Immature natural killer cell (primary cell): Measurements from ENCODE around the gene TRAPPC6A. TPM values are rescaled to one million over a fixed set of nuclear protein-coding genes. Genes with fewer than 3 reads are reported as not detected.

Source experiments
- DNase-seq, 3 donors: peaks; one replicate each; pipeline ENCODE4 v3.0.0; 2022; ENCODE audit warnings: mixed read lengths in 1 of 3
- H3K27ac Mint-ChIP-seq, 6 donors: one replicate each; pipeline ENCODE4 v1.8.0; 2020; ENCODE audit warnings: mixed read lengths in 6 of 6, mild to moderate bottlenecking in 5 of 6, inconsistent platforms in 4 of 6, moderate library complexity in 3 of 6
- H3K27me3 Mint-ChIP-seq, 3 donors: one replicate each; pipeline ENCODE4 v1.8.0; 2020 to 2021; ENCODE audit warnings: low read depth in 3 of 3, mild to moderate bottlenecking in 3 of 3, mixed read lengths in 3 of 3, moderate library complexity in 3 of 3, inconsistent platforms in 1 of 3
- H3K36me3 Mint-ChIP-seq, 3 donors: one replicate each; pipeline ENCODE4 v1.8.0; 2020; ENCODE audit warnings: mixed read lengths in 3 of 3, inconsistent platforms in 2 of 3, mild to moderate bottlenecking in 2 of 3
- H3K4me1 Mint-ChIP-seq, 2 donors: one replicate each; pipeline ENCODE4 v1.8.0; 2020; ENCODE audit warnings: inconsistent platforms in 2 of 2, mild to moderate bottlenecking in 2 of 2, mixed read lengths in 2 of 2, moderate library complexity in 1 of 2
- H3K4me3 Mint-ChIP-seq, 5 donors: one replicate each; pipeline ENCODE4 v1.8.0; 2020; ENCODE audit warnings: mild to moderate bottlenecking in 5 of 5, mixed read lengths in 5 of 5, inconsistent platforms in 3 of 5, moderate library complexity in 3 of 5
- H3K9me3 Mint-ChIP-seq, 6 donors: one replicate each; pipeline ENCODE4 v1.8.0; 2020; ENCODE audit warnings: mild to moderate bottlenecking in 6 of 6, mixed read lengths in 6 of 6, inconsistent platforms in 4 of 6, moderate library complexity in 3 of 6
- polyA plus RNA-seq, 3 donors: library from polyadenylated mRNA; unstranded; fragments of 300-500 nt; fragmentation: Illumina TruSeq; gene quantifications; one replicate each; pipeline ENCODE4 v1.2.3, GENCODE V29; 2021

The TRAPPC6A gene
- polyA plus RNA-seq, 3 donors from 2014 or later = 132 to 193 (median 166) TPM

DNA sequence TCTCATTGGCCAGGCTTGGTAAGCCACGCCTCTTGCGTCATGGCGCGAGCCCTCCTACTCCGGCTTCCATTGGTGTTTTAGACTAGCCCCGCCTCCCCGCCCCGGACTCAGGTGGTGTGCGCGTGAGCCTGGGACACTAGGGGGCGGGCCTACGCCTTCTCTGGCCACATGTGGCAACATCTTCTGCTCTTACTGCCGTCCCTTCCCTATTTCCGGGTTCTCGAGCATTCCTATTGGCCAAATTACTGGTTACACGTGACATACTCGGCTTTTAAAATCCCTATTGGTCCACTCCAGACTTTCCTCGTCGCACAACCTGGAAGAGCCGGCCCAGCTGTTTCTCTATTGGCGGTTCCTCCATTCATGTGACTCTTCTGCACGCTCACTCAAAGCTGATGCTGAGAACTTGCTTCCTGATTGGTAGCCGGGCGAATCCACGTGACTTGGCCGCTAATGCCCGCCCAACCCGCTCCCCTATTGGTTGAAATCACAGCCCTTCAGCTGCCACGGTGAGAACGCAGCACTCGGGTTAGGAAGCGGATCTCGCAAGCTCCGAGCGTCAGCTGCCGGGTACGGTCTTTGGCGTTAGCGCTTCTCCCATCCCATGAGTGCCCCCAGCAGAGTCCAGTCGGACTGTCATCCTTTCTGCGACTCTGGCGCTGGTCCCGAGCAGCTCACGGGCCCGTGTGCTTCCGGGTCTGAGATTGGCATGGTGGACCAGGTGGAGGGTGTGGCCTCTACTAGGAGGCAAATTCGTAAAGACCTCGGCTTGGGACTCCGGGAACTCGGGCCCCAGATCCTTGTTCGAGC is 430 bp upstream of the TRAPPC6A start, which contains the start of gene BLOC1S3:
Gene BLOC1S3, plus strand, starts transcription at position 523 of the 810 bp plus-strand sequence. CDS start 513 bp downstream, outside the sequence.
- Mint-ChIP-seq H3K4me1 (peaks cover 45 to 50% of the 10 kb centered on the region in 2 donors), H3K9me3 (no peaks in the 10 kb centered on the region), H3K4me3 (peak within 1 kb of the TSS; percentile 89 to 92 (median 91))

DNA sequence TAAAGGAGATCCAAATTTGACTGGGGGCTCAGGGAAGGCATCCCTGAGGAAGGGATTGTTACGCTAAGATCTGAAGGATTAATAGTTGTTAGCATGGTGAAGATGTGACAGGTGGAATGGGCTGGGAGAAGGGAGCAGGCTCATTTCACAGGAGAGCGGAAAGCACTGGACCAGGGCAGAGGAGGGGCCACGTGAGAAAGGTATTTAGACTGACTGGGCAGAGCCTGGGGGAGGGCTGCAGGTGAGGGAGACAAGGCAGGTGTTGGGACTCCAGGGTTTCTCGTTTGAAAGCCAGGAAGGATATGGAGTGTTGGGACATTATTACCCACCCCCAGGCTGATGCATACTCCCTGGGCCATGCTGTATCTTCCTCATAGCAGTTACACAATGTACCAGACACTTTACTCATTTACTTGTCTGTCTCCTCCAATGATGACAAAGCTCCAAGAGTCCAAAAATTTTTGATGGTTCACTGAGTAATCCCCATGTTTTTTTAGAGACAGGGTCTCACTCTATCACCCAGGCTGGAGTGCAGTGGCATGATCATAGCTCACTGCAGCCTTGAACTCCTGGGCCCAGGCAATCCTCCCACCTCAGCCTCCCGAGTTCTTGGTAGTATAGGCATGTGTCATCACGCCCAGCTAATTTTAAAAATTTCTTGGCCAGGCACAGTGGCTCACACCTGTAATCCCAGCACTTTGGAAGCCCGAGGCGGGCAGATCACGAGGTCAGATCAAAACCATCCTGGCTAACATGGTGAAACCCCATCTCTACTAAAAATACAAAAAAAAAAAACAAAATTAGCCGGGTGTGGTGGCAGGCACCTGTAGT is 2.3 kb downstream of the TRAPPC6A start:
- peak overlapping the region in 5 of 6 donors; percentile 56 to 67 (median 62) for H3K27ac Mint-ChIP-seq
- H3K27me3 Mint-ChIP-seq = peaks cover 3 to 10% (median 6%) of the 10 kb centered on the region in 3 donors
- no peaks in the 10 kb centered on the region for H3K9me3 Mint-ChIP-seq
- H3K4me1 Mint-ChIP-seq = peaks cover 45 to 56% of the 10 kb centered on the region in 2 donors
- peak overlapping the region; percentile 4 to 72 (median 43) for H3K4me3 Mint-ChIP-seq
- H3K36me3 Mint-ChIP-seq = peaks cover 0 to 6% (median 4%) of the 10 kb centered on the region in 3 donors
- no peak for DNase-seq

More for the DNA sequence above, 430 bp upstream of the TRAPPC6A start, which contains the start of gene BLOC1S3:
- H3K27ac Mint-ChIP-seq = peak within 1 kb of the TSS; percentile 91 to 98 (median 94)
- DNase-seq = peak; percentile 100
- H3K36me3 Mint-ChIP-seq = peaks cover 4 to 14% (median 4%) of the 10 kb centered on the region in 3 donors
- H3K27me3 Mint-ChIP-seq = peaks cover 3 to 10% (median 6%) of the 10 kb centered on the region in 3 donors

DNA sequence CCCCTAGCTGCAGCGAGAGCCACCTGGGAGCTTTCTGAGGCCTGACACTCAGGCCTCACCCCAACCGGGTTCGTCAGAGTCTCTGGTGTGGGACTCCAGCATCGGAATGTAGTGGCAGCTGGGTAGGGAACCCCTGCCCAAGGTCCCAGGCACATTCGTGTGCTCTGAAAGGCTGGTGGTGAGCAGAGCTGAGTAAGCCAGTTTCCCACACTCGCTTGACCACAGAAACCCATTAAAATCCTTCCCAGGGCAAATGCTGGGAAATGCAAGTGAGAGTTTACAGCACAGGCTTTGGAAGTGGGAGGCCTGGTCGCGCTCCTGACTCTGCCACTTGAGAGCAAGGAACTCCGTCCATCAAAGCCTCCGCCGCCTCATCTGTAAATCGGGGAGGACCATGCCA is 4.2 kb downstream of the TRAPPC6A start:
- peak overlapping the region in 2 of 6 donors; percentile 21 to 34 for H3K27ac Mint-ChIP-seq

DNA sequence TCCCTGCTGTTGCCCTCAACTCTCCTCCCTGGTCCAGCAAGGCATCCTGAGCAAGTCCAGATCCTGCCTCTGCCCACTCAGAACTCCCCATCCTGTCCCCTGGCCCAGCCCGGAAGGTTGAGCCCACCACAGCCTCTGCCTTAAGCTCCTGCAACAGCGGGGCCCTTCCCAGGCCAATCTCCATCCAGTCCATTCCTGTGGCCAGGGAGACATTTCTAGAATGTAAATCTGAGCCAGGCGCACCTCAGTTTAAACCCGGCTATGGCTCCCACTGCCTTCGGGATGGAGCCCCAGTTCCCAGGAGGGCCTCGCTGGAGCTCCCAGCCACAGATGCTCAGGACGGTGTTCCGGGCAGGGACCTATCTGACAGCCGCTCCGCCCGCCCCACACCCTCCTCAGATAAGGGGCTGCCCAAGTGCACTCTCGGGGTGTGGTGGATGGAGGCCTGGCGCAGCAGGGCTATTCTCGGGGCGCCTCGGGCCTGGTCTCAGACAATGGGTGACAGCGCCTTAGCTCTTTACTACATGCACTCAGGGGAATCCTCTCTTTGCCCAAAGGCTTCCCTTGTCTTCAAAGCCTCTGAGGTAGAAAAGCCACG is 5.3 kb downstream of the TRAPPC6A start:
- H3K27ac Mint-ChIP-seq = peak overlapping the region in 4 of 6 donors; percentile 16 to 98 (median 95)
- peak overlapping the region in 3 of 5 donors; percentile 3 to 63 (median 21) for H3K4me3 Mint-ChIP-seq
- H3K27me3 Mint-ChIP-seq = peaks cover 0 to 3% (median 2%) of the 10 kb centered on the region in 3 donors
- no peaks in the 10 kb centered on the region for H3K9me3 Mint-ChIP-seq
- peaks cover 28 to 62% of the 10 kb centered on the region in 2 donors for H3K4me1 Mint-ChIP-seq
- DNase-seq = no peak
- peaks cover 0 to 6% (median 4%) of the 10 kb centered on the region in 3 donors for H3K36me3 Mint-ChIP-seq

More for the DNA sequence above, 4.2 kb downstream of the TRAPPC6A start:
- Mint-ChIP-seq H3K36me3 (peaks cover 0 to 6% (median 4%) of the 10 kb centered on the region in 3 donors), H3K4me1 (peaks cover 39 to 62% of the 10 kb centered on the region in 2 donors), H3K27me3 (peaks cover 0 to 10% (median 6%) of the 10 kb centered on the region in 3 donors), H3K4me3 (no peak overlapping the region), H3K9me3 (no peaks in the 10 kb centered on the region)
- DNase-seq = no peak

DNA sequence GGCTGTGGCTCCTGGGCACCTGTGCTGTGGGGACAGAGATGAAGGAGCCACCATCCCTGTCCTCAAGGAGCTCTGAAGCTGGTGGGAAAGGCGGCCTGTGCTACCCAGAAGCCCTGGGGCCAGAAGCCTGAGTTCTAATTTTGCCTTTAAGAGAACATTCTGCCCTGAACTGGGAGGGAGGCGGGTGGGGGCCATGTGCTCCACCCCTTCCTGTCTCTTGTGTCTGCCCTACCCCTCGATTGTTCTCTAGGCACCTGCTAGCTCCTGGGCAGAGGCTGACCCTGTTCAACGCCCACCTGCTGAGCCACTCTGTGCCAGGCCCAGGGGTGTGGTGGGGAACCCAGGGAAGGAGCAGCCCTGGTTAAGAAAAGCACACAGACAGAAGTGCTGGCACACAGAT is 5.9 kb downstream of the TRAPPC6A start:
- H3K9me3 Mint-ChIP-seq = no peaks in the 10 kb centered on the region
- DNase-seq = peak in 1 of 3 donors; percentile 19
- H3K27me3 Mint-ChIP-seq = peaks cover 0 to 3% (median 2%) of the 10 kb centered on the region in 3 donors
- H3K4me3 Mint-ChIP-seq = peak overlapping the region; percentile 29 to 63 (median 46)
- H3K36me3 Mint-ChIP-seq = peaks cover 0 to 6% (median 4%) of the 10 kb centered on the region in 3 donors
- H3K4me1 Mint-ChIP-seq = peaks cover 24 to 58% of the 10 kb centered on the region in 2 donors
- H3K27ac Mint-ChIP-seq = peak overlapping the region; percentile 70 to 98 (median 88)

DNA sequence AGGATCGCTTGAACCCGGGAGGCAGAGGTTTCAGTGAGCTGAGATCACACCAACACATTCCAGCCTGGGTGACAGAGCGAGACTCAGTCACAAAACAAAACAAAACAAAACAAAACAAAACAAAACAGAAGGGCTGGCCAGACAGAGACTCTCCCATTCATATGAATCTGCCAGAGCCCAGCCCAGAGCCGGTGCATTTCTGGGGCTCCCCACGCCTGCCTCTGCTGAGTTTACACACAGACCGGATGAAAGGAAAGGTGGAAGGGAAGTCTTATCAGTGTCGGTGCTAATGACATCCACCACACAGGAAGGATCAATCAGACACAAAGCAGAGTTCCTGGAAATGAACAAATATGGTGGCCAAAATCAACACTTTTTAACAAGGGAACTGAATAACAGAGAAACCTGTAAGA is 6.8 kb downstream of the TRAPPC6A start:
- peak; percentile 34 to 37 (median 37) for DNase-seq
- peaks cover 24 to 58% of the 10 kb centered on the region in 2 donors for H3K4me1 Mint-ChIP-seq
- H3K27me3 Mint-ChIP-seq = peaks cover 0 to 3% (median 2%) of the 10 kb centered on the region in 3 donors

DNA sequence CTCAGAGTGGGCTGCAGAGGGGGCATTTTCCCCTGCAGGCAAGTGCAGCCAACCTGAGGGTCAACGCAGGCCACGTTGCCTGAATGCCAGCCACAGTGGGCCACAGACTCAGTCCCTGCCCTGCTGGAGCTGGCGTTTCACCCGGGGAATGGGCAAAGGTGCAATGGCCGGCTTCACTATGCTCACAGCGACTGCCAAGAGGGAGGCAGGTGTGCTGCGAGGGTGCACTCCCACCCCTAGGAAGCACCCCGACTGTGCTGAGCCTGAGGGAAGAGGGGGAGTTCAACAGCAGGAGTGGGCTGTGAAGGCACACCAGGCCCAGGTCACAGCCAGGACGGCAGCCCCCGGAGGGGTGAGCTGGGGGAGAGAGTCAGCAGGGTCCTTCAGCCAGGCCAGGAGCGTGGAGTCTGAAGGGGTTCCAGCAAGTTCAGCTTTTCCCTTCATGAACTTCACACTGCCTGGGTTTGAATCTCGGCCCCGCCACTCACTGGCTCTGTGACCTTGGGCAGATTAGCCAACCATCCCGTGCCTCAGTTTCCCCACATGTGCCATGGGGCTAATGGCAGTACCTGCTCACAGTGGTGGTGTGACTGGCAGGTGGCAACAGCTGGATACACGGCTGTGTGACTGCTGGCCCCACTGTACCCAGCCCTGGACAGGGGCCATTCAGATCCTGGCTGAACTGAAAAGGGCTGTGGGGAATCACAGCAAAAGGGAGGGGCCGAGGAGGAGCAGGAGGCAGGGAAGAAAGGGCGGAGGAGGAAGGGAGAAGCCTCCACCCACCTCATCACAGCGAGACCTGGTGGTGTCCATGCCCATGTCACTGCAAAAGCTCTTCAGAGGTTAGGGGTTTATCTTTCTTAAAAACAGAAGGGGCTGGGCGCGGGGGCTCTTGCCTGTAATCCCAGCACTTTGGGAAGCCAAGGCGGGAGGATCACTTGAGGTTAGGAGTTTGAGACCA is 7.6 kb downstream of the TRAPPC6A start:
- Mint-ChIP-seq H3K36me3 (peaks cover 0 to 6% (median 2%) of the 10 kb centered on the region in 3 donors), H3K27ac (peak overlapping the region; percentile 94 to 98 (median 95)), H3K4me1 (peaks cover 24 to 58% of the 10 kb centered on the region in 2 donors), H3K27me3 (peaks cover 0 to 2% (median 2%) of the 10 kb centered on the region in 3 donors), H3K4me3 (peak overlapping the region; percentile 74 to 88 (median 82)), H3K9me3 (no peaks in the 10 kb centered on the region)
- DNase-seq = no peak

More for the DNA sequence above, 6.8 kb downstream of the TRAPPC6A start:
- Mint-ChIP-seq H3K27ac (peak overlapping the region; percentile 94 to 98 (median 95)), H3K4me3 (peak overlapping the region; percentile 74 to 88 (median 82)), H3K36me3 (peaks cover 0 to 6% (median 4%) of the 10 kb centered on the region in 3 donors), H3K9me3 (no peaks in the 10 kb centered on the region)

DNA sequence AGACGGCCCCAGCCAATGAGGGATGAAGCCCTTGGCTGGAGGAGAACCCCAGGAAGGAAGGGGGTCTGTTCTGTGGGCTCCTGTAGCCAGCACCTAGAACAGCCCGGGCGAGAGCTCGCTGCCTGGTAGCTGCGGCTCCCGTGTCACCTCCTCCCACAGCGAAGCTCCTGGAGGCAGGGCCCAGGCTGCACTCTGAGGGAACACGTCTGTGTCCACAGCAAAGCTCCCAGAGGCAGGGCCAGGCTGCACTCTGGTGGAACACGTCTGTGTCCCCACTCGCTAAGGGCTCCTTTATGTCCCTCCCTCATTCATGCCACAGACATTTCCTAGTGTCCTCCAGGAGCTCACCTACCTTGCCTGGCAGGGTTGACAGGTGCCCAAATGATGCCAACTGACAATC is 8.4 kb downstream of the TRAPPC6A start:
- no peak overlapping the region for H3K27ac Mint-ChIP-seq
- H3K27me3 Mint-ChIP-seq = peaks cover 0 to 3% (median 0%) of the 10 kb centered on the region in 3 donors
- H3K4me3 Mint-ChIP-seq = peak overlapping the region in 1 of 5 donors; percentile 35
- no peaks in the 10 kb centered on the region for H3K9me3 Mint-ChIP-seq
- peaks cover 24 to 60% of the 10 kb centered on the region in 2 donors for H3K4me1 Mint-ChIP-seq
- DNase-seq = no peak
- H3K36me3 Mint-ChIP-seq = peaks cover 0 to 6% (median 0%) of the 10 kb centered on the region in 3 donors

DNA sequence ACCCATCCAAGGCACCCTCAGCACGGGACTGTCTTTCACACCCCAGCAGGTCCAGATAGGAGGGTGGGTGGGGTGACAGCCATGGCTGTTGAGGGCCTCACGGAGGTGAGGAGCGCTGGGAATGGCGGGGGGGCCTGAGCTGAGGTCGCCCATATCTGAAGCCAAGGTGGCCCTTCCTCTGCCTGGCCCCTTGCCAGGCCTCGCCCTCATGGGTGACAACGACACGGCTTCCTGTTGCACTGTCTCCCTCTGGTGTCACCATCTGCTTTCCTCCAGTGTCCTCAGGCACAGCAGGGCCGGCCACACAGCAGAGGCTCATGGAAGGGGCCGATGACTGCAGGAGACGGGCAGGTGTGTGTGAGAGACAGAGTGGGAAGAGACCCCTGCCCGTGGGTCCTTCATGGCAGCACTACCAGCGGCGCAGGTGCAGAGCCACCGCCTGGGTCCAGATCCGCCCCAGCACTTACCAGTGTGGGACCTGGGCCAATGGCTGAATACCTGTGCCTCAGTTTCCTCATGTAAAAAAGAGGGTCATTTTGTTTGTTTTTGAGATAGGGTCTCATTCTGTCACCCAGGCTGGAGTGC is 9.2 kb downstream of the TRAPPC6A start:
- Mint-ChIP-seq H3K4me1 (peaks cover 24 to 61% of the 10 kb centered on the region in 2 donors), H3K9me3 (no peaks in the 10 kb centered on the region), H3K27ac (no peak overlapping the region), H3K36me3 (peaks cover 0 to 6% (median 0%) of the 10 kb centered on the region in 3 donors), H3K4me3 (peak overlapping the region in 1 of 5 donors; percentile 41), H3K27me3 (peaks cover 0 to 2% (median 0%) of the 10 kb centered on the region in 3 donors)
- no peak for DNase-seq

DNA sequence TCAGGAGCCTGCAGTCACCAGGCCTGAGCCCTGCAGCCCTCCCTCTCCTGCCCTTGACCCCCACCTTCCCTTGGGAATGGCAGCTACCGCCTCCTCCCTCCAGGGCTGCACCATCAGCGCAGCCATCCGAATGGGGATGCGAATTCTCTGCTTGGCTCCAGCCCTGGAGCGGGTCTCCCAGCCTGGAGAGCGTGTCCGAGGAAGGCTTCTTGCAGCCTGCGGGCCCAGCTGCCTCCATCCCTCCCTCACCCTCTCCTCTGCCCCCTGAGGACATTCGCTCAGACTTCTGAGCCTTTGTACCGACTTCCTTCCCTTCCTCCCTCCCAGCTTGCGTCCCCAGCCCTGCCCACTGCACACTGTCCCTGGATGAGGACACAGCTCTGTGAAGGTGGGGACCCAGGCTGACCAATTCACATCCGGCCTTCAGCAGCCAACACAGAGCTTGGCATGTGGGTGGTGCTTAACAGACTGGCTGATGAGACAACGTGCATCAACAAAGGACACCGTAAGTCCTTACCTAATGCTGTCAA is 11.2 kb downstream of the TRAPPC6A start:
- H3K36me3 Mint-ChIP-seq = peaks cover 0 to 6% (median 0%) of the 10 kb centered on the region in 3 donors
- H3K4me3 Mint-ChIP-seq = no peak overlapping the region
- no peaks in the 10 kb centered on the region for H3K9me3 Mint-ChIP-seq
- H3K4me1 Mint-ChIP-seq = peaks cover 14 to 47% of the 10 kb centered on the region in 2 donors
- DNase-seq = no peak
- H3K27me3 Mint-ChIP-seq = peaks cover 0 to 2% (median 0%) of the 10 kb centered on the region in 3 donors
- peak overlapping the region in 1 of 6 donors; percentile 36 for H3K27ac Mint-ChIP-seq

DNA sequence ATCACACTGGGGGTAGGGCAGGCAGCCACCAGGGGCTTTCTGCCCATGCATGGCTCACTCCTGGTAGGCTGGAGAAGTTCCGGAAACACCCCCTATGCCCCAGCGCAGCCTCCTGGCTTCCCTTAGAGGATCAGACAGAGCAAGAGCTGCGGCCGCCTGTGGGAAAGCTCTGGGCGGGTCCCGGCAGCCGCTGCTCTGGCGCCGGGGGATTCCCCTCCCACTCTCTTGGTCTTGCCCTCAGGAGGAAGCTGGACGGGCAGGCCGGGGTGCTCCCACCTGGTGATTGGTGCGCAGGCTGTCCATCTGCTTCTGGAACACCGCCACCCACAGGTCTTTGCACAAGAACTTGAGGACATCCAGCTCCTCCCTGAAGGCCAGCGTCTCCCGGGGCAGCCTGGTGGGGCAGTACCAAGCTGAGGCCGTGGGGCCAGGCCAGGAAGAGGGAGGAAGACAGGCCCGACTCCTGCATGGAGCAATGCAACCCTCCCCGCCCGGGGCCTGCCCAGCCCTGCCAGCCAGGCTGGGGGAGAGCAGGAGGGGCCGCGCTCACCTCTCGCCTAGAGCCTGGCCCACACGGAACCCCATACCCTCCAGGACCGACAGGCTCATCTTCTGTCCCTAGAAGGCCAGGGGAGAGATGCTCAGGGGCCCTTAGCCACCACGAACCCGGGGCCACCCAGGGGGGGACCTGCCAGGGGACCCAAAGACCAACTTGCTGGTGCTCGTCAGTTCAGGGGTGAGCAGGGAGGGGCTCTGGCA is 13.3 kb downstream of the TRAPPC6A start:
- H3K9me3 Mint-ChIP-seq = no peaks in the 10 kb centered on the region

More for the DNA sequence above, 13.3 kb downstream of the TRAPPC6A start:
- H3K4me3 Mint-ChIP-seq = no peak overlapping the region
- DNase-seq = peak; percentile 30 to 36 (median 30)
- peaks cover 0 to 4% (median 2%) of the 10 kb centered on the region in 3 donors for H3K27me3 Mint-ChIP-seq
- H3K36me3 Mint-ChIP-seq = no peaks in the 10 kb centered on the region
- H3K27ac Mint-ChIP-seq = peak overlapping the region in 2 of 6 donors; percentile 13 to 51
- peaks cover 0 to 27% of the 10 kb centered on the region in 2 donors for H3K4me1 Mint-ChIP-seq
